C4-2B (cell line): ENCODE measurements around the gene PCDHB9.
"Not testable (repeated sequence)": the region's sequence is repeated elsewhere in the genome, so short reads cannot be mapped to it uniquely, and the experiment has no call there.

Source experiments
- H3K27ac ChIP-seq: fragments of 450-650 bp; 2 replicates; pipeline ENCODE4 v1.5.1; 2017
- ZFX ChIP-seq: fragments of 450-650 bp; IDR thresholded peaks from 2 replicates; pipeline ENCODE4 v1.6.1; 2017
- TF ChIP-seq, protein P1 (sequence below): fragments of 450-650 bp; conservative IDR thresholded peaks from 2 replicates; pipeline ENCODE4 v1.5.1; 2017; ENCODE audit warnings: mild to moderate bottlenecking

Gene PCDHB9

DNA sequence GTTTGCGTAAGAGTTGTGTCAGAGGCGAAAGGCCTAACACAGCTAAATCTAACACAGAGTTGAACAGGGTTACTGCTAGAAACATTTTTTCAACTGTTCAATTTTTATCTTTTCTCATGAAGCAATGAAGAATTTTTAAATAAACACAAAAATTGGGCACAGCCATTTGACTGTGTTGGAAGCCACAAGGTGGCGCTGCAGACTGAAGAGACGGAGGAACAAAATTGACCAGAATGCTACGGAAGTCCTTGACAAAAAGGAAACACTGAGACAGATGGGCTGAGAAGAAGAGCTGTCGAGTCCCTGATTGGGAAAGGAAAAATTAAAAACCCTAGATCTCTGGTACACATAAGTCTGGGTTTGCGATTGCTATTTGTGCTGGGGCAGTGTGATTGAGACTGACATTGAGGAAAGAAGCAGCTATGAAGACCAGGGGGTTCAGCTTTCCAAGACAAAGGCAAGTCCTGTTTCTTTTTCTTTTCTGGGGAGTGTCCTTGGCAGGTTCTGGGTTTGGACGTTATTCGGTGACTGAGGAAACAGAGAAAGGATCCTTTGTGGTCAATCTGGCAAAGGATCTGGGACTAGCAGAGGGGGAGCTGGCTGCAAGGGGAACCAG lies at the start of gene PCDHB9:
Gene PCDHB9 (plus strand): TSS at position 265 of the 616 bp plus-strand sequence. CDS start 158 bp downstream, at position 423.
- H3K27ac ChIP-seq, result no peak within 1 kb of the TSS
- TF ChIP-seq, protein P1, sequence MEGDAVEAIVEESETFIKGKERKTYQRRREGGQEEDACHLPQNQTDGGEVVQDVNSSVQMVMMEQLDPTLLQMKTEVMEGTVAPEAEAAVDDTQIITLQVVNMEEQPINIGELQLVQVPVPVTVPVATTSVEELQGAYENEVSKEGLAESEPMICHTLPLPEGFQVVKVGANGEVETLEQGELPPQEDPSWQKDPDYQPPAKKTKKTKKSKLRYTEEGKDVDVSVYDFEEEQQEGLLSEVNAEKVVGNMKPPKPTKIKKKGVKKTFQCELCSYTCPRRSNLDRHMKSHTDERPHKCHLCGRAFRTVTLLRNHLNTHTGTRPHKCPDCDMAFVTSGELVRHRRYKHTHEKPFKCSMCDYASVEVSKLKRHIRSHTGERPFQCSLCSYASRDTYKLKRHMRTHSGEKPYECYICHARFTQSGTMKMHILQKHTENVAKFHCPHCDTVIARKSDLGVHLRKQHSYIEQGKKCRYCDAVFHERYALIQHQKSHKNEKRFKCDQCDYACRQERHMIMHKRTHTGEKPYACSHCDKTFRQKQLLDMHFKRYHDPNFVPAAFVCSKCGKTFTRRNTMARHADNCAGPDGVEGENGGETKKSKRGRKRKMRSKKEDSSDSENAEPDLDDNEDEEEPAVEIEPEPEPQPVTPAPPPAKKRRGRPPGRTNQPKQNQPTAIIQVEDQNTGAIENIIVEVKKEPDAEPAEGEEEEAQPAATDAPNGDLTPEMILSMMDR, result peak; percentile 83
- no peak for TF ChIP-seq ZFX

DNA sequence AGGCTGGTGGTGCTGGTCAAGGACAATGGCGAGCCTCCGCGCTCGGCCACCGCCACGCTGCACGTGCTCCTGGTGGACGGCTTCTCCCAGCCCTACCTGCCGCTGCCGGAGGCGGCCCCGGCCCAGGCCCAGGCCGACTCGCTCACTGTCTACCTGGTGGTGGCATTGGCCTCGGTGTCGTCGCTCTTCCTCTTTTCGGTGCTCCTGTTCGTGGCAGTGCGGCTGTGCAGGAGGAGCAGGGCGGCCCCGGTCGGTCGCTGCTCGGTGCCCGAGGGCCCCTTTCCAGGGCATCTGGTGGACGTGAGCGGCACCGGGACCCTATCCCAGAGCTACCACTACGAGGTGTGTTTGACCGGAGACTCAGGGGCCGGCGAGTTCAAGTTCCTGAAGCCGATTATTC lies 49.6 kb upstream of the PCDHB9 start:
- H3K27ac ChIP-seq, result not testable (repeated sequence)

DNA sequence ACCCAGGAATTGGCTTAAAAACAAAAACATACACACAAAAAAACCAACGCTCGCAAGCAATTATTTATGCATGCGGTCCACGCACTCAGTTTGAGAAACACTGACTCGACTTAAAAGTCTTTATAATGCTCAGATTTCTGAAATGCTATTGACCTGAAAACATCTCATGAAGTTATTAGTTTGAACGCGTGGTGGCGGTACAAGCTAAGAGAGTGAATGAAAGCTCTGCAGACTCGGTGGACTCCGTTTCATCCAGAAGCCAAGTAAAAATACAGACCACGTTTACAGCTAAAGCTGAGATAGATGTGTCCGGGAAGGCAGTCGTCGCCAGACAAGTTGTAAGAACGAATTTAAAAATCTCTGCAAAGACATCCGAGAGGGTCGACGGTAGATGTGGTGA lies 37.1 kb upstream of the PCDHB9 start, which contains the start of gene PCDHB6:
Gene PCDHB6 (plus strand): TSS at position 246 of the 400 bp plus-strand sequence. CDS start 201 bp downstream, outside the sequence.
- no peak for TF ChIP-seq ZFX
- TF ChIP-seq, protein P1, result peak; percentile 72
- H3K27ac ChIP-seq, result no peak within 1 kb of the TSS

DNA sequence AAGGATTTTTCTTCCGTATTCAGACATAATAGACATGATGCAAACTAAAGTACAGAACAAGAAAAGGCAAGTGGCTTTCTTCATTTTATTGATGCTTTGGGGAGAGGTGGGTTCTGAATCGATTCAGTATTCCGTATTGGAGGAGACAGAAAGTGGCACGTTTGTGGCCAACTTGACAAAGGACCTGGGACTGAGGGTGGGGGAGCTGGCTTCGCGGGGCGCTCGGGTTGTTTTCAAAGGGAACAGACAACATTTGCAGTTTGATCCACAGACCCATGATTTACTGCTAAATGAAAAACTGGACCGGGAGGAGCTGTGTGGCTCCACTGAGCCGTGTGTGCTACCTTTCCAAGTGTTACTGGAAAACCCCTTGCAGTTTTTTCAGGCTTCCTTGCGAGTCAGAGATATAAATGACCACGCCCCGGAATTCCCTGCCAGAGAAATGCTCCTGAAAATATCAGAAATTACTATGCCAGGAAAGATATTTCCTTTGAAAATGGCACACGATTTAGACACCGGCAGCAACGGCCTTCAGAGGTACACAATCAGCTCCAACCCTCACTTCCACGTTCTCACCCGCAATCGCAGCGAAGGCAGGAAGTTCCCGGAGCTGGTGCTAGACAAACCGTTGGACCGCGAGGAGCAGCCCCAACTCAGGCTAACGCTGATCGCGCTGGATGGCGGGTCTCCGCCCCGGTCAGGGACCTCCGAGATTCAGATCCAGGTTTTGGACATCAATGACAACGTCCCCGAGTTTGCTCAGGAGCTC lies 36.6 kb upstream of the PCDHB9 start:
- H3K27ac ChIP-seq, result no peak overlapping the region
- TF ChIP-seq, protein P1, result no peak; the same call in 1 of the 2 replicates
- TF ChIP-seq ZFX, result no peak

DNA sequence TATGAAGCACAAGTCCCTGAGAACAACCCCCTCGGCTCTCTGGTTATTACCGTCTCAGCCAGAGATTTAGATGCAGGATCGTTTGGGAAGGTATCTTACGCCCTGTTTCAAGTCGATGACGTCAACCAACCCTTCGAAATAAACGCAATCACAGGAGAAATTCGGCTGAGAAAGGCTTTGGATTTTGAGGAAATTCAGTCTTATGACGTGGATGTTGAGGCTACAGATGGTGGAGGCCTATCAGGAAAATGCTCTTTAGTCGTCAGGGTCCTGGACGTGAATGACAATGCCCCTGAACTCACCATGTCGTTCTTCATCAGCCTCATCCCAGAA lies 36.0 kb upstream of the PCDHB9 start:
- no peak overlapping the region for H3K27ac ChIP-seq
- TF ChIP-seq, protein P1, result no peak
- TF ChIP-seq ZFX, result no peak

DNA sequence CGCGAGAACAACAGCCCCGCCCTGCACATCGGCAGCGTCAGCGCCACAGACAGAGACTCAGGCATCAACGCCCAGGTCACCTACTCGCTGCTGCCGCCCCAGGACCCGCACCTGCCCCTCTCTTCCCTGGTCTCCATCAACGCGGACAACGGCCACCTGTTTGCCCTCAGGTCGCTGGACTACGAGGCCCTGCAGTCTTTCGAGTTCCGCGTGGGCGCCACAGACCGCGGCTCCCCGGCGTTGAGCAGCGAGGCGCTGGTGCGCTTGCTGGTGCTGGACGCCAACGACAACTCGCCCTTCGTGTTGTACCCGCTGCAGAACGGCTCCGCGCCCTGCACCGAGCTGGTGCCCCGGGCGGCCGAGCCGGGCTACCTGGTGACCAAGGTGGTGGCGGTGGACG lies 35.3 kb upstream of the PCDHB9 start:
- not testable (repeated sequence) for H3K27ac ChIP-seq

DNA sequence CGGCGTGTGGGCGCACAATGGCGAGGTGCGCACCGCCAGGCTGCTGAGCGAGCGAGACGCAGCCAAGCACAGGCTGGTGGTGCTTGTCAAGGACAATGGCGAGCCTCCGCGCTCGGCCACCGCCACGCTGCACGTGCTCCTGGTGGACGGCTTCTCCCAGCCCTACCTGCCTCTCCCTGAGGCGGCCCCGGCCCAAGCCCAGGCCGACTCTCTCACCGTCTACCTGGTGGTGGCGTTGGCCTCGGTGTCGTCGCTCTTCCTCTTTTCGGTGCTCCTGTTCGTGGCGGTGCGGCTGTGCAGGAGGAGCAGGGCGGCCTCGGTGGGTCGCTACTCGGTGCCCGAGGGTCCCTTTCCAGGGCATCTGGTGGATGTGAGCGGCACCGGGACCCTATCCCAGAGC lies 34.9 kb upstream of the PCDHB9 start:
- H3K27ac ChIP-seq, result not testable (repeated sequence)

DNA sequence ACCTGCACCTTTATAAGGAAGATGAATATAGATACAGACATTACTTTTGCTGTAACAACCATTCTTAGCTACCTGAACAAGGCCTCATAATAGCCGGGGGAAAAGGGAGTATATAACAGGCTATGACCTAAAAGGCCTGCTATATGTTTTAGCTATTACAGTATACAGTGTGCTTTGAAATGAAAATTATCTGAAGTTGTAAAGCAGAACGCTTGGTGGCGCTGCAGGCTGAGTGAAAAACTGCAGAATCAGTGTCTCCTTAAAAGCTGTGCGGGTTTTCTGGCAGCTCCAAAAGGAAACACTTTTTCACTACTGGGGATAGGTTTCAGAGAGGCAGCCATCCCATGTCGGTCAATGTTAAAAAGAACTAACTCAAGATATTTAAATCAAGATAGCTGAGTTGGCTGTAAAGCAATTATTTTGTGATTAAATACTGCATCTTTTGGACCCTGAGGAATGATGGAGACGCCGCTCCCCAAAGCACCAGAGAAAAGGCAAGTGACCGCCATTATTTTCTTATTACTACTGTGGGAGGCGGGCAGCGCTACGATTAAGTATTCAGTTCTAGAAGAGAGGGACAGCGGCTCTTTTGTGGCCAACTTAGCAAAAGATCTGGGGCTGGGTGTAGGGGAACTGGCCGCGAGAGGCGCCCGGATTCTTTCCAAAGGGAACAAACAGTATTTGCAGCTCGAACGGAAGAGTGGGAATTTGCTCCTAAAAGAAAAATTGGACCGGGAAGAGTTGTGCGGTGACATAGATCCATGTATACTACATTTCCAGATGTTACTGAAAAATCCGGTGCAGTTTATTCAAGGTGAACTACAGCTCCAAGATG lies 31.2 kb upstream of the PCDHB9 start:
- no peak for TF ChIP-seq ZFX
- TF ChIP-seq, protein P1, result peak; percentile 45

DNA sequence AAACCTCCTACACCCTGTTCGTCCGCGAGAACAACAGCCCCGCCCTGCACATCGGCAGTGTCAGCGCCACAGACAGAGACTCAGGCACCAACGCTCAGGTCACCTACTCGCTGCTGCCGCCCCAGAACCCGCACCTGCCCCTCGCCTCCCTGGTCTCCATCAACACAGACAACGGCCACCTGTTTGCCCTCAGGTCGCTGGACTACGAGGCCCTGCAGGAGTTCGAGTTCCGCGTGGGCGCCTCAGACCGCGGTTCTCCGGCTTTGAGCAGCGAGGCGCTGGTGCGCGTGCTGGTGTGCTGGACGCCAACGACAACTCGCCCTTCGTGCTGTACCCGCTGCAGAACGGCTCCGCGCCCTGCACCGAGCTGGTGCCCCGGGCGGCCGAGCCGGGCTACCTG lies 29.6 kb upstream of the PCDHB9 start:
- not testable (repeated sequence) for H3K27ac ChIP-seq

More for the DNA sequence above, 31.2 kb upstream of the PCDHB9 start:
- no peak overlapping the region for H3K27ac ChIP-seq

DNA sequence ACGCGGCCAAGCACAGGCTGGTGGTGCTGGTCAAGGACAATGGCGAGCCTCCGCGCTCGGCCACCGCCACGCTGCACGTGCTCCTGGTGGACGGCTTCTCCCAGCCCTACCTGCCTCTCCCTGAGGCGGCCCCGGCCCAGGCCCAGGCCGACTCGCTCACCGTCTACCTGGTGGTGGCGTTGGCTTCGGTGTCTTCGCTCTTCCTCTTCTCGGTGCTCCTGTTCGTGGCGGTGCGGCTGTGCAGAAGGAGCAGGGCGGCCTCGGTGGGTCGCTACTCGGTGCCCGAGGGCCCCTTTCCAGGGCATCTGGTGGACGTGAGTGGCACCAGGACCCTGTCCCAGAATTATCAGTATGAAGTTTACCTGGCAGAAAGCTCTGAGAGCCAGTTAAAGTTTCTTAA lies 29.1 kb upstream of the PCDHB9 start:
- not testable (repeated sequence) for H3K27ac ChIP-seq
